GM21825 (cell line): Measurements from ENCODE around the gene COL23A1.

Experiments used
- ATAC-seq: cut with Tn5 transposase; IDR thresholded peaks from one replicate; pipeline ENCODE4 v1.9.1; 2021; ENCODE audit warnings: mild to moderate bottlenecking, moderate library complexity; ENCODE audit not compliant: unreplicated experiment

COL23A1 gene

GRCh38 chr5:178225174-178225573 lies 365.0 kb downstream of the COL23A1 start:
- ATAC-seq: no peak

GRCh38 chr5:178224403-178224802 lies 365.8 kb downstream of the COL23A1 start:
- no peak for ATAC-seq

GRCh38 chr5:178223828-178224335 lies 366.3 kb downstream of the COL23A1 start:
- ATAC-seq: no peak

GRCh38 chr5:178223196-178223773 lies 366.9 kb downstream of the COL23A1 start:
- ATAC-seq: no peak

GRCh38 chr5:178222292-178222691 lies 367.9 kb downstream of the COL23A1 start:
- no peak for ATAC-seq

GRCh38 chr5:178221853-178222252 lies 368.3 kb downstream of the COL23A1 start:
- no peak for ATAC-seq

GRCh38 chr5:178221282-178221681 lies 368.9 kb downstream of the COL23A1 start:
- no peak for ATAC-seq

GRCh38 chr5:178218827-178219226 lies 371.4 kb downstream of the COL23A1 start:
- no peak for ATAC-seq

- no peak for ATAC-seq
Measured at GRCh38 chr5:178218237-178218776, 371.9 kb downstream of the COL23A1 start.

- no peak for ATAC-seq
Measured at GRCh38 chr5:178216779-178217178, 373.4 kb downstream of the COL23A1 start.

- ATAC-seq: no peak
Measured at GRCh38 chr5:178216088-178216534, 374.1 kb downstream of the COL23A1 start.

- no peak for ATAC-seq
Measured at GRCh38 chr5:178215280-178216002, 374.8 kb downstream of the COL23A1 start.

- no peak for ATAC-seq
Measured at GRCh38 chr5:178214160-178214803, 375.9 kb downstream of the COL23A1 start.

GRCh38 chr5:178213748-178214151 lies 376.4 kb downstream of the COL23A1 start:
- ATAC-seq: no peak

GRCh38 chr5:178213003-178213461 lies 377.2 kb downstream of the COL23A1 start:
- ATAC-seq: no peak

- no peak for ATAC-seq
Measured at GRCh38 chr5:178212241-178213002, 377.8 kb downstream of the COL23A1 start.

GRCh38 chr5:178211095-178212048 lies 378.8 kb downstream of the COL23A1 start:
- no peak for ATAC-seq

- ATAC-seq: no peak
Measured at GRCh38 chr5:178210686-178211085, 379.5 kb downstream of the COL23A1 start.

GRCh38 chr5:178210073-178210535 lies 380.1 kb downstream of the COL23A1 start:
- no peak for ATAC-seq
